Endothelial cell (in vitro differentiated cells): ENCODE results near the gene C8A. TPM values are rescaled to one million over a fixed set of nuclear protein-coding genes. Genes with fewer than 3 reads are reported as not detected.

ENCODE experiments used
- DNase-seq: peaks from one replicate; pipeline ENCODE4 v3.0.0; 2021; ENCODE audit warnings: low spot score
- H3K27ac Mint-ChIP-seq: one replicate; pipeline ENCODE4 v1.8.0; 2021; ENCODE audit warnings: mixed read lengths, inconsistent platforms; ENCODE audit not compliant: unreplicated experiment
- H3K27me3 Mint-ChIP-seq: one replicate; pipeline ENCODE4 v1.8.0; 2021; ENCODE audit warnings: mild to moderate bottlenecking, moderate library complexity, mixed read lengths, inconsistent platforms; ENCODE audit not compliant: unreplicated experiment
- H3K36me3 Mint-ChIP-seq: one replicate; pipeline ENCODE4 v1.8.0; 2021; ENCODE audit warnings: mild to moderate bottlenecking, low read depth, mixed read lengths, inconsistent platforms; ENCODE audit not compliant: unreplicated experiment
- H3K4me1 Mint-ChIP-seq: one replicate; pipeline ENCODE4 v1.8.0; 2021; ENCODE audit warnings: mild to moderate bottlenecking, mixed read lengths, inconsistent platforms; ENCODE audit not compliant: unreplicated experiment
- H3K4me3 Mint-ChIP-seq: one replicate; pipeline ENCODE4 v1.8.0; 2021; ENCODE audit warnings: mild to moderate bottlenecking, mixed read lengths, inconsistent platforms; ENCODE audit not compliant: unreplicated experiment
- H3K9me3 Mint-ChIP-seq: one replicate; pipeline ENCODE4 v1.8.0; 2021; ENCODE audit warnings: mixed read lengths, inconsistent platforms; ENCODE audit not compliant: unreplicated experiment
- CTCF ChIP-seq: fragments of 200-600 bp; sonication (generic); IDR thresholded peaks from one replicate; pipeline ENCODE4 v1.5.0; 2021; ENCODE audit warnings: antibody characterized with exemption; ENCODE audit not compliant: unreplicated experiment
- total RNA-seq: library from RNA; stranded (reverse); fragmentation: NEBNext Ultra II Directional; extraction: Animal tissue kit (Norgen Biotek cat#: 25700); gene quantifications from one replicate; pipeline ENCODE4 v1.2.1, GENCODE V29; 2021; ENCODE audit not compliant: unreplicated experiment

The C8A gene
- total RNA-seq, 1 donor from 2014 or later, result not detected

DNA sequence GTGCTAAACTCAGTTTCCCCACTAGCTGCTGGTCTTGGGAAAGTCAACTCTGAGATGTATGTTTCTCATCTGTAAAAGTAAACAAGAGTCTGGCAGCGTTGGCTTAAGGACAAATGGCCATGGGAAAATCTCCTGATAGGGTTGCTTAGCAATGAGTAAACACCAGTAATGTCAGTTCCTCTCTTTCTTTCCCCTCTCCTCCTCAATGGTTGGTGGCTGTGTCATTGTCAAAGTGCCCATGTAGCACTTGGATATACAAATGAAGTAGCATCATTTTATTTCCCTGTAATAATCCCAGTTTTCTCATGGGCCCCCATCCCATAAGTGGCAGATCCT lies 33.2 kb upstream of the C8A start:
- H3K27me3 Mint-ChIP-seq, result peaks cover 2% of the 10 kb centered on the region
- no peak overlapping the region for H3K4me3 Mint-ChIP-seq
- no peak for TF ChIP-seq CTCF
- no peak for DNase-seq
- H3K27ac Mint-ChIP-seq, result peak overlapping the region; percentile 3
- H3K36me3 Mint-ChIP-seq, result no peaks in the 10 kb centered on the region
- H3K4me1 Mint-ChIP-seq, result peaks cover 17% of the 10 kb centered on the region
- no peaks in the 10 kb centered on the region for H3K9me3 Mint-ChIP-seq

- no peak for DNase-seq
- TF ChIP-seq CTCF, result no peak
- H3K4me3 Mint-ChIP-seq, result no peak overlapping the region
- H3K27me3 Mint-ChIP-seq, result peaks cover 3% of the 10 kb centered on the region
- H3K4me1 Mint-ChIP-seq, result no peaks in the 10 kb centered on the region
- H3K36me3 Mint-ChIP-seq, result no peaks in the 10 kb centered on the region
- H3K27ac Mint-ChIP-seq, result no peak overlapping the region
- H3K9me3 Mint-ChIP-seq, result no peaks in the 10 kb centered on the region
Measured at GRCh38 chr1:56824271-56824670, 30.3 kb upstream of the C8A start.

DNA sequence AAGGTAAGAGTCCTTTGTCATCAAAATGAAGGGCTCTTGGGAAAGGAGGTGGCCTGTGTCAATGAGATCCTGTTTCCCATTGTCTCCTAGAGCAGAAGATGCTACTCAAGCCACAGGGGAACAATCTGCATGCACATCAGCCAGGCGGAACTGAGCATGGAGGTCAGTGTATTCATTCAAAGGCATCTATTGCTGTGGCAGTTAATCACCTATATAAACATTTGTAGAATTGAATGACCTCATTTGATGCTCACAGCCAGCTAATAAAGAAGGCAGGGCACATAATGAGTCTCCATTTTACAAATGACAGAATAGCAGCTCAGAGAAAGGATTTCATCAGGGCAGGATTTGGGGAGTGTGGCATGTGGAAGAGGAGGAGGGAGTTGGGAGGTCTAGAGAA lies 29.7 kb upstream of the C8A start:
- H3K4me3 Mint-ChIP-seq, result no peak overlapping the region
- H3K9me3 Mint-ChIP-seq, result no peaks in the 10 kb centered on the region
- no peaks in the 10 kb centered on the region for H3K36me3 Mint-ChIP-seq
- no peak for DNase-seq
- H3K4me1 Mint-ChIP-seq, result no peaks in the 10 kb centered on the region
- no peak for TF ChIP-seq CTCF
- H3K27ac Mint-ChIP-seq, result no peak overlapping the region
- H3K27me3 Mint-ChIP-seq, result peaks cover 3% of the 10 kb centered on the region

GRCh38 chr1:56825436-56825835 lies 29.2 kb upstream of the C8A start:
- Mint-ChIP-seq H3K27ac (no peak overlapping the region), H3K4me3 (no peak overlapping the region), H3K36me3 (no peaks in the 10 kb centered on the region), H3K9me3 (no peaks in the 10 kb centered on the region), H3K27me3 (peaks cover 3% of the 10 kb centered on the region), H3K4me1 (no peaks in the 10 kb centered on the region)
- no peak for TF ChIP-seq CTCF
- no peak for DNase-seq

GRCh38 chr1:56827711-56828110 lies 26.9 kb upstream of the C8A start:
- Mint-ChIP-seq H3K27ac (no peak overlapping the region), H3K27me3 (peaks cover 3% of the 10 kb centered on the region), H3K4me1 (no peaks in the 10 kb centered on the region), H3K9me3 (no peaks in the 10 kb centered on the region), H3K4me3 (no peak overlapping the region), H3K36me3 (no peaks in the 10 kb centered on the region)
- no peak for TF ChIP-seq CTCF
- DNase-seq, result no peak
